B cell (primary cell): ENCODE results near the gene KLRC3.
"Not testable (repeated sequence)": the region's sequence is repeated elsewhere in the genome, so short reads cannot be mapped to it uniquely, and the experiment has no call there.

ENCODE experiments used
- CTCF ChIP-seq: fragments of 200-600 bp; IDR thresholded peaks from one replicate; pipeline ENCODE4 v1.8.0; 2022; ENCODE audit warnings: antibody characterized with exemption, mild to moderate bottlenecking
- EZH2 ChIP-seq: IDR thresholded peaks from 2 replicates; pipeline ENCODE4 v1.6.1; 2012; ENCODE audit warnings: borderline replicate concordance, low read depth, mild to moderate bottlenecking, moderate library complexity, low read length; ENCODE audit not compliant: insufficient read depth, poor library complexity, severe bottlenecking

- TF ChIP-seq CTCF, EZH2: not testable (repeated sequence)
These were observed 1.8 kb upstream of the KLRC3 start for GRCh38 chr12:10422159-10422558.
